CD8-positive, alpha-beta memory T cell (primary cell): ENCODE data around the gene ZFYVE21. TPM values are rescaled to one million over a fixed set of nuclear protein-coding genes. Genes with fewer than 3 reads are reported as not detected.

Source experiments
- CTCF ChIA-PET: fragments of 350-600 bp; sonication (Branson Sonifier 250); formaldehyde crosslinking; loops from one replicate; lab custom pipeline; 2021; ENCODE audit warnings: antibody characterized with exemption; lab: Charles Lee
- POLR2A ChIA-PET: fragments of 350-600 bp; sonication (Branson Sonifier 250); formaldehyde crosslinking; loops from one replicate; lab custom pipeline; 2021; ENCODE audit warnings: antibody characterized with exemption; lab: Charles Lee
- DNase-seq, 5 donors: peaks; one replicate each; pipeline versions ENCODE4 v3.0.0 to v3.0.0-alpha.2; 2020 to 2022; ENCODE audit warnings: mixed read lengths in 1 of 5
- H3K27ac ChIP-seq: one replicate; pipeline ENCODE4 v1.7.0; 2013; ENCODE audit warnings: low read depth, mild to moderate bottlenecking, low read length, moderate library complexity
- H3K27me3 ChIP-seq: 2 replicates; pipeline ENCODE4 v1.7.0; 2013; ENCODE audit warnings: low read length, mild to moderate bottlenecking; ENCODE audit not compliant: insufficient read depth, poor library complexity, severe bottlenecking
- H3K36me3 ChIP-seq: 2 replicates; pipeline ENCODE4 v1.7.0; 2013; ENCODE audit warnings: mild to moderate bottlenecking, low read length, moderate library complexity; ENCODE audit not compliant: insufficient read depth
- H3K4me1 ChIP-seq: 2 replicates; pipeline ENCODE4 v1.7.0; 2013; ENCODE audit warnings: mild to moderate bottlenecking, low read length, moderate library complexity; ENCODE audit not compliant: insufficient read depth
- H3K4me3 ChIP-seq: 2 replicates; pipeline ENCODE4 v1.7.0; 2013; ENCODE audit warnings: mild to moderate bottlenecking, low read length
- H3K9me3 ChIP-seq: 2 replicates; pipeline ENCODE4 v1.7.0; 2013; ENCODE audit warnings: mild to moderate bottlenecking, low read length
- H3K27ac Mint-ChIP-seq, 8 donors: one replicate each; pipeline ENCODE4 v1.8.0; 2020 to 2021; ENCODE audit warnings: mixed read lengths in 8 of 8, mild to moderate bottlenecking in 6 of 8, inconsistent platforms in 3 of 8, moderate library complexity in 3 of 8
- H3K27me3 Mint-ChIP-seq, 2 donors: one replicate each; pipeline ENCODE4 v1.8.0; 2020 to 2021; ENCODE audit warnings: mixed read lengths in 2 of 2, mild to moderate bottlenecking in 1 of 2, moderate library complexity in 1 of 2
- H3K36me3 Mint-ChIP-seq, 3 donors: one replicate each; pipeline ENCODE4 v1.8.0; 2020 to 2021; ENCODE audit warnings: mixed read lengths in 3 of 3, inconsistent platforms in 1 of 3, mild to moderate bottlenecking in 1 of 3
- H3K4me1 Mint-ChIP-seq, 3 donors: one replicate each; pipeline ENCODE4 v1.8.0; 2020 to 2021; ENCODE audit warnings: mixed read lengths in 3 of 3, inconsistent platforms in 1 of 3, mild to moderate bottlenecking in 1 of 3
- H3K4me3 Mint-ChIP-seq, 7 donors: one replicate each; pipeline ENCODE4 v1.8.0; 2020 to 2021; ENCODE audit warnings: mixed read lengths in 7 of 7, mild to moderate bottlenecking in 6 of 7, moderate library complexity in 4 of 7, inconsistent platforms in 2 of 7
- H3K9me3 Mint-ChIP-seq, 5 donors: one replicate each; pipeline ENCODE4 v1.8.0; 2020 to 2022; ENCODE audit warnings: mixed read lengths in 5 of 5, mild to moderate bottlenecking in 3 of 5, moderate library complexity in 2 of 5, inconsistent platforms in 1 of 5
- polyA plus RNA-seq: library from polyadenylated mRNA; unstranded; fragments of 300-500 nt; fragmentation: Illumina TruSeq; gene quantifications from one replicate; pipeline ENCODE4 v1.2.3, GENCODE V29; 2021
- total RNA-seq, 2 experiments: library from RNA; stranded (reverse); gene quantifications; one replicate each; pipeline ENCODE4 v1.2.3, GENCODE V29; 2021

ZFYVE21 gene
- total and polyA plus RNA-seq, 3 experiments from 2014 or later = 15.1 to 18.1 (median 15.9) TPM

- Histone ChIP-seq H3K36me3 (peaks cover 11% of the 10 kb centered on the region), H3K9me3 (no peaks in the 10 kb centered on the region), H3K27me3 (no peaks in the 10 kb centered on the region), H3K4me1 (no peaks in the 10 kb centered on the region), H3K27ac (no peak overlapping the region), H3K4me3 (no peak overlapping the region)
- CTCF ChIA-PET = no interaction called here
- Mint-ChIP-seq H3K27ac (no peak overlapping the region), H3K36me3 (peaks cover 0 to 24% (median 3%) of the 10 kb centered on the region in 3 donors), H3K9me3 (no peaks in the 10 kb centered on the region), H3K4me1 (no peaks in the 10 kb centered on the region), H3K4me3 (no peak overlapping the region), H3K27me3 (no peaks in the 10 kb centered on the region)
- no peak for DNase-seq
- POLR2A ChIA-PET = no interaction called here
These were observed 10.3 kb downstream of the ZFYVE21 start for GRCh38 chr14:103725739-103726395.

DNA sequence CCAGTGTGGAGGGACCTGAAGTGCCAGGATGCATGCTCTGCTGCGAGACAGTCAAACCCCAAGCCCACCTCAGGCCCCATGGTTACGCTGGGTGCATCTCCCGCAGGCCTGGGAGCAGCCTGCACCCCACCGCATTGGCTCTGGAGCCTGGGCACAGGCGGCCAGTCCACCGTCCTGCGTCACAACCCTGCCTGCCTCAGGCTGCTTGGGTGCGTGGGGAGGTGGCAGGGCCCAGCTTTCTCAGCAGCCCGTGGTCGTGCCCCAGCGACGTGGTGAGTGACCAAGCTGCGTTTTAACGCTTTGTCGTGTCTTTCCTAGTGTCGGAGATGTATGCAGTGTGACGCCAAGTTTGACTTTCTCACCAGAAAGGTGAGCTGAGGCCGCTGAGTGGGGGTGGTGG, 10.9 kb downstream of the ZFYVE21 start:
- CTCF ChIA-PET = no interaction called here

DNA sequence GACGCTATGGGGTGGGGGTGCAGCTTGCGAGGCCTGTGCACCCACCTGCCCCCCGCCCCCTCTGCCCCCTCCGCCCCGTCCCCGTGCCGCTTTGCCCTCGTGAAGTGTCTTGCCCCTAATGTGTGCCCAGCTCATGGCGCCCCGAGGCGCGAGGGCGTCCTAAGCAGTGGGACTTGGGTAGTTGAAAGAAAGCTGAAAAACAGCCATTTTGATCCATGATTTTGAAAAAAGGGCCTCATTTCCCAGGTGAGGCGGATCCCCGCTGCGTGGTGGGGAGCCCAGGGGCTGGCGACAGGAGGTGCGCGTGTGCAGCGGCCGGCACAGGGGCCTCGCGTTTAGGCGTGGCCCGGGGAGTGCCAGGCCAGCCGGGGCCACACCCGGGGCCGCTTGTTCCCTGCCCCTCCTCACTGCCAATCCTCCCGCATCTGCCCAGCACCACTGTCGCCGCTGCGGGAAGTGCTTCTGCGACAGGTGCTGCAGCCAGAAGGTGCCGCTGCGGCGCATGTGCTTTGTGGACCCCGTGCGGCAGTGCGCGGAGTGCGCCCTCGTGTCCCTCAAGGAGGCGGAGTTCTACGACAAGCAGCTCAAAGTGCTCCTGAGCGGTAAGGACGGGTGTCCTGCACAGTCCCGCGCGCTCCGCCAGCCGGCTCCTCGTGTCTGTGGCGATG, 11.8 kb downstream of the ZFYVE21 start:
- Mint-ChIP-seq H3K27ac (no peak overlapping the region), H3K36me3 (peaks cover 0 to 28% (median 3%) of the 10 kb centered on the region in 3 donors), H3K9me3 (no peaks in the 10 kb centered on the region), H3K4me1 (no peaks in the 10 kb centered on the region), H3K4me3 (no peak overlapping the region), H3K27me3 (no peaks in the 10 kb centered on the region)
- H3K27me3 ChIP-seq = no peaks in the 10 kb centered on the region
- H3K4me1 ChIP-seq = no peaks in the 10 kb centered on the region
- H3K36me3 ChIP-seq = peaks cover 11% of the 10 kb centered on the region
- ChIA-PET POLR2A (no interaction called here), CTCF (no interaction called here)
- no peaks in the 10 kb centered on the region for H3K9me3 ChIP-seq
- H3K27ac ChIP-seq = no peak overlapping the region
- DNase-seq = peak in 1 of 5 donors; percentile 44
- no peak overlapping the region for H3K4me3 ChIP-seq

More for the DNA sequence above, 10.9 kb downstream of the ZFYVE21 start:
- POLR2A ChIA-PET = no interaction called here
- Mint-ChIP-seq H3K4me1 (no peaks in the 10 kb centered on the region), H3K27me3 (no peaks in the 10 kb centered on the region), H3K4me3 (no peak overlapping the region), H3K9me3 (no peaks in the 10 kb centered on the region), H3K36me3 (peaks cover 0 to 24% (median 3%) of the 10 kb centered on the region in 3 donors), H3K27ac (no peak overlapping the region)
- H3K4me1 ChIP-seq = no peaks in the 10 kb centered on the region
- H3K4me3 ChIP-seq = no peak overlapping the region
- H3K27me3 ChIP-seq = no peaks in the 10 kb centered on the region
- DNase-seq = no peak
- no peaks in the 10 kb centered on the region for H3K9me3 ChIP-seq
- H3K36me3 ChIP-seq = peaks cover 11% of the 10 kb centered on the region
- H3K27ac ChIP-seq = no peak overlapping the region

- POLR2A ChIA-PET = no interaction called here
- no peaks in the 10 kb centered on the region for H3K9me3 ChIP-seq
- no peak overlapping the region for H3K4me3 ChIP-seq
- peaks cover 11% of the 10 kb centered on the region for H3K36me3 ChIP-seq
- CTCF ChIA-PET = no interaction called here
- no peaks in the 10 kb centered on the region for H3K4me1 ChIP-seq
- Mint-ChIP-seq H3K27ac (no peak overlapping the region), H3K36me3 (peaks cover 0 to 33% (median 3%) of the 10 kb centered on the region in 3 donors), H3K4me1 (no peaks in the 10 kb centered on the region), H3K27me3 (no peaks in the 10 kb centered on the region), H3K9me3 (no peaks in the 10 kb centered on the region), H3K4me3 (no peak overlapping the region)
- no peaks in the 10 kb centered on the region for H3K27me3 ChIP-seq
- no peak overlapping the region for H3K27ac ChIP-seq
- DNase-seq = peak in 1 of 5 donors; percentile 32
These were observed 12.5 kb downstream of the ZFYVE21 start for GRCh38 chr14:103728141-103728540.

- Histone ChIP-seq H3K27ac (no peak overlapping the region), H3K27me3 (no peaks in the 10 kb centered on the region), H3K4me3 (no peak overlapping the region), H3K36me3 (peaks cover 11% of the 10 kb centered on the region), H3K4me1 (no peaks in the 10 kb centered on the region), H3K9me3 (no peaks in the 10 kb centered on the region)
- peak overlapping the region in 2 of 8 donors; percentile 63 to 64 for H3K27ac Mint-ChIP-seq
- H3K36me3 Mint-ChIP-seq = peaks cover 0 to 39% (median 3%) of the 10 kb centered on the region in 3 donors
- CTCF ChIA-PET = no interaction called here
- H3K4me1 Mint-ChIP-seq = no peaks in the 10 kb centered on the region
- no peak for DNase-seq
- H3K9me3 Mint-ChIP-seq = no peaks in the 10 kb centered on the region
- H3K4me3 Mint-ChIP-seq = no peak overlapping the region
- H3K27me3 Mint-ChIP-seq = no peaks in the 10 kb centered on the region
- POLR2A ChIA-PET = no interaction called here
These were observed 13.1 kb downstream of the ZFYVE21 start for GRCh38 chr14:103728721-103729120.

- Histone ChIP-seq H3K4me3 (no peak overlapping the region), H3K27me3 (no peaks in the 10 kb centered on the region), H3K27ac (no peak overlapping the region), H3K36me3 (peaks cover 11% of the 10 kb centered on the region), H3K9me3 (no peaks in the 10 kb centered on the region), H3K4me1 (no peaks in the 10 kb centered on the region)
- Mint-ChIP-seq H3K27ac (peak overlapping the region in 1 of 8 donors; percentile 60), H3K4me1 (no peaks in the 10 kb centered on the region), H3K27me3 (no peaks in the 10 kb centered on the region), H3K4me3 (peak overlapping the region in 1 of 7 donors; percentile 72), H3K36me3 (peaks cover 0 to 50% (median 8%) of the 10 kb centered on the region in 3 donors), H3K9me3 (no peaks in the 10 kb centered on the region)
- CTCF ChIA-PET = no interaction called here
- POLR2A ChIA-PET = no interaction called here
- no peak for DNase-seq
These were observed 14.2 kb downstream of the ZFYVE21 start for GRCh38 chr14:103729496-103730448.

- Mint-ChIP-seq H3K27ac (no peak overlapping the region), H3K4me1 (no peaks in the 10 kb centered on the region), H3K4me3 (no peak overlapping the region), H3K9me3 (no peaks in the 10 kb centered on the region), H3K27me3 (no peaks in the 10 kb centered on the region), H3K36me3 (peaks cover 0 to 54% (median 10%) of the 10 kb centered on the region in 3 donors)
- Histone ChIP-seq H3K36me3 (peaks cover 11% of the 10 kb centered on the region), H3K4me3 (no peak overlapping the region), H3K9me3 (no peaks in the 10 kb centered on the region), H3K27me3 (no peaks in the 10 kb centered on the region), H3K27ac (no peak overlapping the region), H3K4me1 (no peaks in the 10 kb centered on the region)
- ChIA-PET POLR2A (interaction anchor here (0.7 kb wide), 1 partner anchor 12 kb away, joined by 4 read pairs; no protein-coding TSS in a partner anchor), CTCF (interaction anchor here (1.5 kb wide), 1 partner anchor 169 kb away, joined by 3 read pairs; the partner anchor contains the start of gene BAG5)
- DNase-seq = peak in 1 of 5 donors; percentile 41
These were observed 15.0 kb downstream of the ZFYVE21 start for GRCh38 chr14:103730490-103731035.
